GM12878 (cell line): Measurements from ENCODE around the gene ATF6B.

ENCODE experiments used
- E2F4 ChIP-seq: IDR thresholded peaks from 2 replicates; pipeline ENCODE4 v1.6.1; 2012; ENCODE audit warnings: low read depth, low read length, improper control_type of control experiment
- EZH2 ChIP-seq: IDR thresholded peaks from 2 replicates; pipeline ENCODE4 v1.6.1; 2012; ENCODE audit warnings: low read depth, mild to moderate bottlenecking, control low read depth, inconsistent platforms, low read length, borderline replicate concordance; ENCODE audit not compliant: control insufficient read depth
- GABPA ChIP-seq: IDR thresholded peaks from 2 replicates; pipeline ENCODE4 v1.6.1; 2014; ENCODE audit warnings: antibody characterized with exemption, low read depth, mild to moderate bottlenecking, inconsistent platforms
- HDAC6 ChIP-seq: fragments of 200-600 bp; sonication (generic); IDR thresholded peaks from one replicate; pipeline ENCODE4 v1.8.0; 2017; ENCODE audit warnings: antibody characterized with exemption; ENCODE audit not compliant: unreplicated experiment
- JUNB ChIP-seq: IDR thresholded peaks from 2 replicates; pipeline ENCODE4 v1.6.1; 2016; ENCODE audit warnings: antibody characterized with exemption, mild to moderate bottlenecking
- MYC ChIP-seq: IDR thresholded peaks from 2 replicates; pipeline ENCODE4 v1.6.1; 2011; ENCODE audit warnings: mild to moderate bottlenecking, low read length, moderate library complexity, inconsistent platforms; ENCODE audit not compliant: insufficient read depth, insufficient replicate concordance, insufficient read length, severe bottlenecking
- POLR2A ChIP-seq: IDR thresholded peaks from 2 replicates; pipeline ENCODE4 v1.6.1; 2011; ENCODE audit warnings: low read depth, mild to moderate bottlenecking, low read length
- TARDBP ChIP-seq: IDR thresholded peaks from 2 replicates; pipeline ENCODE4 v1.6.1; 2016; ENCODE audit warnings: borderline replicate concordance

GRCh38 chr6:32152769-32153563 lies 24.9 kb upstream of the ATF6B start:
- TF ChIP-seq MYC (no peak), TARDBP (no peak), GABPA (no peak), POLR2A (no peak), HDAC6 (no peak), JUNB (no peak), EZH2 (no peak), E2F4 (no peak)
